Mesenchymal stem cell (in vitro differentiated cells and primary cell): ENCODE results near the gene CCNYL1.
"Not testable (repeated sequence)": the region's sequence is repeated elsewhere in the genome, so short reads cannot be mapped to it uniquely, and the experiment has no call there.

ENCODE experiments used
- DNase-seq: peaks from one replicate; pipeline ENCODE4 v3.0.0-alpha.2; 2013
- H2AFZ ChIP-seq: one replicate; pipeline ENCODE4 v1.6.1; 2013; ENCODE audit warnings: low read depth, mild to moderate bottlenecking, control low read depth, inconsistent platforms, low read length, moderate library complexity
- H2AK5ac ChIP-seq: 2 replicates; pipeline ENCODE4 v1.6.1; 2013; ENCODE audit warnings: low read length, moderate library complexity, mild to moderate bottlenecking, inconsistent platforms; ENCODE audit not compliant: severe bottlenecking
- H2BK120ac ChIP-seq: one replicate; pipeline ENCODE4 v1.6.1; 2013; ENCODE audit warnings: low read depth, mild to moderate bottlenecking, inconsistent platforms, low read length, moderate library complexity
- H2BK12ac ChIP-seq, 2 experiments: one replicate each; pipeline ENCODE4 v1.6.1; 2013; ENCODE audit warnings: inconsistent platforms in 2 of 2, low read length in 2 of 2, mild to moderate bottlenecking in 2 of 2, moderate library complexity in 2 of 2, control low read depth in 1 of 2
- H2BK15ac ChIP-seq: one replicate; pipeline ENCODE4 v1.6.1; 2013; ENCODE audit warnings: mild to moderate bottlenecking, low read depth, inconsistent platforms; ENCODE audit not compliant: poor library complexity, severe bottlenecking
- H2BK5ac ChIP-seq: 2 replicates; pipeline ENCODE4 v1.6.1; 2013; ENCODE audit warnings: low read depth, mild to moderate bottlenecking, low read length, control low read depth, inconsistent platforms; ENCODE audit not compliant: poor library complexity, severe bottlenecking
- H3K14ac ChIP-seq, 2 experiments: one replicate each; pipeline ENCODE4 v1.6.1; 2013; ENCODE audit warnings: inconsistent platforms in 2 of 2, low read length in 2 of 2, control low read depth in 1 of 2, mild to moderate bottlenecking in 1 of 2, moderate library complexity in 1 of 2
- H3K18ac ChIP-seq, 2 experiments: one replicate each; pipeline ENCODE4 v1.6.1; 2013; ENCODE audit warnings: inconsistent platforms in 2 of 2, low read length in 2 of 2, control low read depth in 1 of 2, low read depth in 1 of 2, mild to moderate bottlenecking in 1 of 2
- H3K23ac ChIP-seq, 2 experiments: one replicate each; pipeline ENCODE4 v1.6.1; 2013; ENCODE audit warnings: inconsistent platforms in 2 of 2, low read length in 2 of 2, mild to moderate bottlenecking in 2 of 2, moderate library complexity in 2 of 2, control low read depth in 1 of 2
- H3K27ac ChIP-seq: 2 replicates; pipeline ENCODE4 v1.5.1; 2013; ENCODE audit warnings: mild to moderate bottlenecking, moderate library complexity, low read length, control low read depth, inconsistent platforms; ENCODE audit not compliant: poor library complexity, severe bottlenecking
- H3K27me3 ChIP-seq, 2 experiments: 2 replicates each; pipeline versions ENCODE4 v1.6.1 to v1.7.0; 2013; ENCODE audit warnings: low read length in 2 of 2, mild to moderate bottlenecking in 2 of 2, moderate library complexity in 2 of 2, control low read depth in 1 of 2, inconsistent platforms in 1 of 2; ENCODE audit not compliant: control insufficient read depth in 1 of 2, insufficient read depth in 1 of 2
- H3K36me3 ChIP-seq, 2 experiments: 2 replicates each; pipeline versions ENCODE4 v1.6.1 to v1.7.0; 2013; ENCODE audit warnings: low read length in 2 of 2, control low read depth in 1 of 2, inconsistent platforms in 1 of 2, low read depth in 1 of 2, mild to moderate bottlenecking in 1 of 2; ENCODE audit not compliant: insufficient read depth in 2 of 2, control insufficient read depth in 1 of 2
- H3K4ac ChIP-seq, 2 experiments: one replicate each; pipeline ENCODE4 v1.6.1; 2013; ENCODE audit warnings: inconsistent platforms in 2 of 2, low read length in 2 of 2, mild to moderate bottlenecking in 2 of 2, moderate library complexity in 2 of 2, control low read depth in 1 of 2, low read depth in 1 of 2
- H3K4me1 ChIP-seq: 2 replicates; pipeline ENCODE4 v1.6.1; 2013; ENCODE audit warnings: low read depth, low read length, control low read depth; ENCODE audit not compliant: control insufficient read depth, insufficient read depth
- H3K4me2 ChIP-seq: 2 replicates; pipeline ENCODE4 v1.6.1; 2013; ENCODE audit warnings: low read length, mild to moderate bottlenecking, inconsistent platforms; ENCODE audit not compliant: poor library complexity, severe bottlenecking
- H3K4me3 ChIP-seq, 2 experiments: 2 replicates each; pipeline versions ENCODE4 v1.5.1 to v1.7.0; 2013; ENCODE audit warnings: low read length in 2 of 2, mild to moderate bottlenecking in 2 of 2, control low read depth in 1 of 2, low read depth in 1 of 2; ENCODE audit not compliant: insufficient read depth in 1 of 2
- H3K79me1 ChIP-seq: replicated peaks from 2 replicates; pipeline ENCODE4 v1.6.1; 2013; ENCODE audit warnings: mild to moderate bottlenecking, control low read depth, low read length, inconsistent platforms; ENCODE audit not compliant: poor library complexity, severe bottlenecking
- H3K9ac ChIP-seq: 2 replicates; pipeline ENCODE4 v1.7.0; 2013; ENCODE audit warnings: mild to moderate bottlenecking, low read length, moderate library complexity
- H3K9me3 ChIP-seq: 2 replicates; pipeline ENCODE4 v1.7.0; 2013; ENCODE audit warnings: mild to moderate bottlenecking, low read length; ENCODE audit not compliant: control insufficient read depth
- H4K8ac ChIP-seq: one replicate; pipeline ENCODE4 v1.6.1; 2013; ENCODE audit warnings: inconsistent platforms, mild to moderate bottlenecking, low read length, moderate library complexity
- H4K91ac ChIP-seq: one replicate; pipeline ENCODE4 v1.6.1; 2013; ENCODE audit warnings: mild to moderate bottlenecking, low read length, inconsistent platforms
- WGBS: methylation state at CpG from one replicate; pipeline ENCODE4 v1.1.7; 2013; ENCODE audit warnings: mixed read lengths; 5-methylcytosine and 5-hydroxymethylcytosine counted together

The CCNYL1 gene

GRCh38 chr2:207723425-207723787, 12.0 kb downstream of the CCNYL1 start:
- not testable (repeated sequence) for H3K27me3 ChIP-seq, H3K9me3 ChIP-seq, H3K4ac ChIP-seq, H2AK5ac ChIP-seq, H3K27ac ChIP-seq, H3K4me3 ChIP-seq, H2BK120ac ChIP-seq, DNase-seq, H4K91ac ChIP-seq, H2BK5ac ChIP-seq, H3K9ac ChIP-seq, H2AFZ ChIP-seq, H3K14ac ChIP-seq, H2BK15ac ChIP-seq, H2BK12ac ChIP-seq, H3K23ac ChIP-seq, H3K18ac ChIP-seq, H4K8ac ChIP-seq, H3K4me1 ChIP-seq, H3K36me3 ChIP-seq, H3K4me2 ChIP-seq
- 100% methylated on average over 4 of the region's 8 CpGs for WGBS
- H3K79me1 ChIP-seq, result peaks cover 12% of the 10 kb centered on the region

- no CpG with 5 or more reads among the region's 3 CpGs for WGBS
- Histone ChIP-seq H3K18ac (no peak overlapping the region), H2AFZ (no peak overlapping the region), H3K27me3 (no peaks in the 10 kb centered on the region), H3K23ac (no peak overlapping the region), H3K79me1 (peaks cover 12% of the 10 kb centered on the region), H3K9me3 (no peaks in the 10 kb centered on the region), H2BK15ac (no peak overlapping the region), H2BK120ac (no peak overlapping the region), H3K4me3 (no peak overlapping the region), H4K8ac (no peak overlapping the region), H2AK5ac (no peak overlapping the region), H2BK5ac (no peak overlapping the region), H3K4me1 (peaks cover 1% of the 10 kb centered on the region), H3K4ac (no peak overlapping the region), H3K36me3 (no peaks in the 10 kb centered on the region), H2BK12ac (no peak overlapping the region), H3K9ac (no peak overlapping the region), H4K91ac (no peak overlapping the region), H3K27ac (no peak overlapping the region), H3K4me2 (no peak overlapping the region), H3K14ac (no peak overlapping the region)
- no peak for DNase-seq
Observed at GRCh38 chr2:207724113-207724512, 12.7 kb downstream of the CCNYL1 start.

GRCh38 chr2:207725873-207726578, 14.6 kb downstream of the CCNYL1 start:
- WGBS, result 86% methylated on average over 3 of the region's 4 CpGs
- no peak overlapping the region for H2BK12ac ChIP-seq
- no peak overlapping the region for H2BK5ac ChIP-seq
- H3K4me1 ChIP-seq, result peaks cover 1% of the 10 kb centered on the region
- peak; percentile 13 for DNase-seq
- no peak overlapping the region for H4K91ac ChIP-seq
- H3K23ac ChIP-seq, result no peak overlapping the region
- no peak overlapping the region for H2BK120ac ChIP-seq
- H2BK15ac ChIP-seq, result no peak overlapping the region
- H3K4me2 ChIP-seq, result no peak overlapping the region
- no peak overlapping the region for H4K8ac ChIP-seq
- H3K27me3 ChIP-seq, result no peaks in the 10 kb centered on the region
- H3K14ac ChIP-seq, result no peak overlapping the region
- H3K27ac ChIP-seq, result no peak overlapping the region
- no peaks in the 10 kb centered on the region for H3K9me3 ChIP-seq
- no peak overlapping the region for H3K4me3 ChIP-seq
- H3K36me3 ChIP-seq, result peaks cover 0 to 7% of the 10 kb centered on the region in 2 experiments
- H2AK5ac ChIP-seq, result no peak overlapping the region
- H3K9ac ChIP-seq, result no peak overlapping the region
- no peak overlapping the region for H3K4ac ChIP-seq
- H2AFZ ChIP-seq, result no peak overlapping the region
- H3K79me1 ChIP-seq, result peaks cover 14% of the 10 kb centered on the region
- H3K18ac ChIP-seq, result no peak overlapping the region

- H2BK120ac ChIP-seq, result no peak overlapping the region
- no peak overlapping the region for H3K23ac ChIP-seq
- no peak overlapping the region for H2BK5ac ChIP-seq
- no peaks in the 10 kb centered on the region for H3K9me3 ChIP-seq
- H3K36me3 ChIP-seq, result peaks cover 0 to 7% of the 10 kb centered on the region in 2 experiments
- no peaks in the 10 kb centered on the region for H3K27me3 ChIP-seq
- H4K8ac ChIP-seq, result no peak overlapping the region
- no peak overlapping the region for H2AK5ac ChIP-seq
- H3K18ac ChIP-seq, result no peak overlapping the region
- no peak overlapping the region for H2AFZ ChIP-seq
- H4K91ac ChIP-seq, result no peak overlapping the region
- no peak overlapping the region for H3K27ac ChIP-seq
- no peak for DNase-seq
- H3K14ac ChIP-seq, result no peak overlapping the region
- H3K79me1 ChIP-seq, result peaks cover 11% of the 10 kb centered on the region
- no peak overlapping the region for H2BK12ac ChIP-seq
- H2BK15ac ChIP-seq, result no peak overlapping the region
- no peaks in the 10 kb centered on the region for H3K4me1 ChIP-seq
- H3K4me2 ChIP-seq, result no peak overlapping the region
- no peak overlapping the region for H3K4ac ChIP-seq
- no peak overlapping the region for H3K4me3 ChIP-seq
- WGBS, result 64% methylated on average over 2 of the region's 2 CpGs
- H3K9ac ChIP-seq, result no peak overlapping the region
Observed at GRCh38 chr2:207727261-207727660, 15.8 kb downstream of the CCNYL1 start.
